ENCODE data around the gene KRTAP10-3.
"Not testable (repeated sequence)": the region's sequence is repeated elsewhere in the genome, so short reads cannot be mapped to it uniquely, and the experiment has no call there.

KRTAP10-3 gene, protein sequence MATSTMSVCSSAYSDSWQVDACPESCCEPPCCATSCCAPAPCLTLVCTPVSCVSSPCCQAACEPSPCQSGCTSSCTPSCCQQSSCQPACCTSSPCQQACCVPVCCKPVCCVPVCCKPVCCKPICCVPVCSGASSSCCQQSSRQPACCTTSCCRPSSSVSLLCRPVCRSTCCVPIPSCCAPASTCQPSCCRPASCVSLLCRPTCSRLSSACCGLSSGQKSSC

DNA sequence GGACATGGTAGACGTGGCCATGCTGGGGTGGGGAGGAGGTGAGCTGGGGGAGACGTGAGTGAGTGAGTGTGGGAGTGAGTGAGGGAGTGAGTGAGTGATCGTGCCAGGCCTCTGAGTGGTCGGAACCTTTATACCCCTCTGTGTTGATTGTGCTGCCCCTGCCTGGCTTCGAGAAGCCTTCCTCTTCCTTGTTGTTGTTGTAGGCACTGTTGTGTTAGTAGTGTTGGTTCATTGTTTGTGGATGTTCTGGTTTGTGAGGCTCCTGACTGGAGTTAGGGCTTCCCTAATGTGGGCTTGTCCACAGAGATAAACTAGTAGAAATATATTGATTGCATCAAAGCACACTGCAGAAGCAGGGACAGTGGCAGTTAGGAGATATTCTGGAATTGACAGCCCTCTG is at the start of gene KRTAP10-3:
Gene KRTAP10-3, minus strand, starts transcription at position 101 of the 400 bp plus-strand sequence. Its CDS starts 80 bp downstream, at position 21.
- DNase-seq (ENCODE audit: low read depth): no peak

DNA sequence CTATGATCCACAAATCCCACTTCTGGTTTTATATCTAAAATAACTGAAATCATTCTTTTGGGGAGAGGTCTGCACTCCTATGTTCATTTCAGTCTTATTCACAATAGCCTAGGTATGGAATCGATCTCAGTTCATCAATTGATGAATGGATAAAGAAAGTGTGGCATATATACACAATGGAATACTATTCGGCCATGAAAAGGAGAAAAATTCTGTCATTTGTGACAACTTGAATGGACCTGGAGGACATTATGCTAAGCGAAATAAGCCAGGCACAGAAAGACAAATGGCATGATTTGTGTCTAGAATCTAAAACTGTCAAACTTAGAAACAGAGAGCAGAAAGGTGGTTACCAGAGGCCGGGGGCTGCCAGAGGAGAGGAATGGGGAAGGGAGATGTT is 47.9 kb upstream of the KRTAP10-3 start:
- no peak for DNase-seq (ENCODE audit: low read depth)

DNA sequence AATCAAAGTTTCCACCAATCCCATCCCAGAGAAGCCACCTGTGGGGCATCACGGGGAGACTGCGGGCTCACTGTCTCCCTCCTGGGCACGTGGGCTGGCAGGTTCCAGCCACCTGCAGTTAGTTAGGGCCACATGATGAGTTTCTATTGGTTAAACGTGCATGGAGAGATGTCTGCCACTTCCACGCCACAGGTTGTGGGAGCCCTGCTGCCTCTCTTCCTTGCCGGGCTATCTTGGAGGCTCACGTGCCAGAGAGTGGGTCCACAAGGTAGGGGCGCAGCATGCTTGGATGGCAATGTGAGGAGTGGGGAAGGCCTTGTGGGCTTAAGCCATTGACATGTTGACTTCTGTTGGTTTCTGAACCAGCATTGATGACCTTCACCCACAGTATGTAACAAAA is 45.3 kb upstream of the KRTAP10-3 start:
- DNase-seq (ENCODE audit: low read depth): no peak

DNA sequence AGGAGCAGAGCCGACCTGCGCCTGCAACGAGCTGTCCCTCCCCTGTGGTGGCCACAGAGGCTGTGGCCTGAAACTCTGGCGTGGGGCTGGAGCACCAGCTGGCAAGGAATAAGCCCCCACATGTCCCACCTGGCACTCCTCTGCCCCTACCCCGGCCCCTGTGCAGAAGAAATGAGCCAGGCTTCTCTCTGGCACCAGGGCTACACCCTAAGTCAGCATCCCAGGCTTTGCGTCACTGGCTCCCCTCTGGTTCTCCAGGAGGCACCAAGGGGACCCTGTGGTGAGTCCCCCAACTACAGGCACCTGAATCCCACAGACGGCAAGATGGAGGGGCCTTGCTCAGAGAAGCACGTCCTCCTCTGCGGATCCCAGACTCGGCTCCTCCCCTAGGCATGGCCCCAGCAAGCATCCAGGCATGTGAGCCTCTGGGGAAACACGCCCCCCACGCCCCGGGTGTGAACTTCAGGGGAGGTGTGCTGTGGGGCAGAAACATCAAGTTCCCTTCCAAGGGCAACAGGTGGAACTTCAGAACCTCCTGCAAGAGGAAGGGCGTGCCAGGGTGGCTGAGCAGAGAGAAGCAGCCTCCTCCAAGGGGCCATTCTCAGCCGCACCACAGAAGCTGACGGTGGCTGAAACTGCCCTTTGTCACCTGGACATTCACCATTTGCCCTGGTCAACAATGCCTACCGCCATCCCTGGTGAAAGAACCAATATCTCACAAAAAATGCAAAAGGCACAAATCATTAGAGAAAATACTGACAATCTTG is 44.7 kb upstream of the KRTAP10-3 start:
- DNase-seq (ENCODE audit: low read depth): no peak

DNA sequence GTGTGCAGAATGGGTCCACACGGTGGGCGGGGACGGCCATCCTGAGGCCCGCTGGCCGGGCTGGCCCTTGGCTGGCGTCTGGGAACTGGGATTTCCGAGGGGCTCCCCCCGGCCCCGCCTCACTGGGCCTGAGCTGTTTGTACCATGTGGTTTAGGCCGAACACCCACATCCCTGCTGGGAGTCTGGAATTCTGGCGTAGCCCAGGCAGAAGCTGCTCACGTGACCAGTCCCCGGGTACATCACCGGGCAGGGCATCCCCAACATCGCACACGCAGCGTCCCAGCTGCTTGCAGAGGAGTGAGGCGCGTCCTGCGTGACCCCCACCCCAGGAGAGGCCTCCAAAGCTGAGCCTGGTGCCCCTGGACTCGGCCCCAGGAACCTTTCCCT is 43.9 kb upstream of the KRTAP10-3 start:
- DNase-seq (ENCODE audit: low read depth): no peak

DNA sequence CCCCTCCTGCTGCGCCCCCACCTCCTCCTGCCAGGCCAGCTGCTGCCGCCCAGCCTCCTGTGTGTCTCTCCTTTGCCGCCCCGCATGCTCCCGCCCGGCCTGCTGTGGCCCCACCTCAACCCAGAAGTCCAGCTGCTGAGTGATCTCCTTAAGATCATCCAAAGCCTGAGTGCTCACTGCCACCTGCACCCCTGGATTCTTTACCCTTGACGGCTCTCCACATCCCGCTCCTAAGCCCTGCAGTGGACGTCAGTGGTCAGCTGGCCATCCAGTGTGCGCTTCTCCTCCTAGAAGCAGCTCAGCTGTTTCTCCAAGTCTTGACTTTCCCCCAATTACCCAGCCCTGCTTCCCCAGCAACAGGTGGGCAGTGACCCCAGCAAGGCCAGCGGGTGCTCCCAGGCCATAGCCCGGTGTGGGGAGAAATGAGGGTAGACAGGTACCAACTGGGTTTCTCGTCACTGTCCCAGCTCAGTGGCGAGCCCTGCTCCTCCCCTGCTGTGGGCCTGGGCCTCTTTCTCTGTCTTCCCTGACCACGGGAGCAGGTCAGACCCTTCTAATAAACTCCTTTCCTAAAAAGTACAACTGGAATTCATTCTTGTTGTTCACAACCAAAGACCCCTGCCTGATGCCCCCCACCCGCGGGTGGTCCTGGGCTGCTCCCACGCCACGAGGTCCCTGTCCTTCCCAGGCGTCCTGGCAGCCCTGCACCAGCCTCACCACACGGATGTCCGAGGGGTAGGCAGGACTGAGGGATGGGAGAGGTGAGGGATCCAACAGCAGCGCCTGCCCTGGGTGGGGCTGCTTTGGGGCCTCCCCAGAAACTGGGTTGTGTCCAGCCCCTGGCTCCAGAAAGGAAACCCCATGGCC is 43.2 kb upstream of the KRTAP10-3 start:
- DNase-seq (ENCODE audit: low read depth): no peak

DNA sequence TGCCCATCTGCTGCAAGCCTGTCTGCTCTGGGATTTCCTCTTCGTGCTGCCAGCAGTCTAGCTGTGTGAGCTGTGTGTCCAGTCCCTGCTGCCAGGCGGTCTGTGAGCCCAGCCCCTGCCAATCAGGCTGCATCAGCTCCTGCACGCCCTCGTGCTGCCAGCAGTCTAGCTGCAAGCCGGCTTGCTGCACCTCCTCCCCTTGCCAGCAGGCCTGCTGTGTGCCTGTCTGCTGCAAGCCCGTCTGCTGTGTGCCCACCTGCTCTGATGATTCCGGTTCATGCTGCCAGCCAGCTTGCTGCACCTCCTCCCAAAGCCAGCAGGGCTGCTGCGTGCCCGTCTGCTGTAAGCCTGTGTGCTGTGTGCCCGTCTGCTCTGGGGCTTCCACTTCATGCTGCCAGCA is 42.5 kb upstream of the KRTAP10-3 start:
- not testable (repeated sequence) for DNase-seq (ENCODE audit: low read depth)

DNA sequence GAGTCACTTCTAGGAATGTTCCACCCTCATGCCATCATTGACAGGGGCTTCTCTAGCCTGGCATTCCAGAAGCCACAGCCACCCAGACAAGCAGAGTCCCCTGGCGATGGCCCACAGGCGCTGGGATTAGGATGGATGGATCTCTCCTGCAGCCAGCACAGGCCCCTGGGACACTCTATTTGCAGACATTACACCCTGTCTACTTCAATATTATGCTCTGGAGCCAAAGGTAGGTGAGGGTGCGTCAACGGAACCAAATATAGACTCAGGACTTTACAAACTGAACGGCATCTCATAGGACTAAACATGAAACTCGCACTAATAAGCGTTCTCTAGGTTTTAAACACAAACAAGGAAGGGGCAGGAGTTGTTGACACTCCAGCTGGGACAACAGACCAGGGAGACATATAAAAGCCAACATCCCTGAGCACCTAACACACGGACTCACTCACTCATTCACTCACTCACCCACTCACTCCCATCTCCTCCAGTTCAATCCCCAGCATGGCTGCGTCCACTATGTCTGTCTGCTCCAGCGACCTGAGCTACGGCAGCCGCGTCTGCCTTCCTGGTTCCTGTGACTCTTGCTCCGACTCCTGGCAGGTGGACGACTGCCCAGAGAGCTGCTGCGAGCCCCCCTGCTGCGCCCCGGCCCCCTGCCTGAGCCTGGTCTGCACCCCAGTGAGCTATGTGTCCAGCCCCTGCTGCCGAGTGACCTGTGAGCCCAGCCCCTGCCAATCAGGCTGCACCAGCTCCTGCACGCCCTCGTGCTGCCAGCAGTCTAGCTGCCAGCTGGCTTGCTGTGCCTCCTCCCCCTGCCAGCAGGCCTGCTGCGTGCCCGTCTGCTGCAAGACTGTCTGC is 41.8 kb upstream of the KRTAP10-3 start, which contains the start of gene KRTAP10-7:
Gene KRTAP10-7, plus strand, starts transcription at position 480 of the 861 bp plus-strand sequence. Its CDS starts 25 bp downstream, at position 505.
- not testable (repeated sequence) for DNase-seq (ENCODE audit: low read depth)

DNA sequence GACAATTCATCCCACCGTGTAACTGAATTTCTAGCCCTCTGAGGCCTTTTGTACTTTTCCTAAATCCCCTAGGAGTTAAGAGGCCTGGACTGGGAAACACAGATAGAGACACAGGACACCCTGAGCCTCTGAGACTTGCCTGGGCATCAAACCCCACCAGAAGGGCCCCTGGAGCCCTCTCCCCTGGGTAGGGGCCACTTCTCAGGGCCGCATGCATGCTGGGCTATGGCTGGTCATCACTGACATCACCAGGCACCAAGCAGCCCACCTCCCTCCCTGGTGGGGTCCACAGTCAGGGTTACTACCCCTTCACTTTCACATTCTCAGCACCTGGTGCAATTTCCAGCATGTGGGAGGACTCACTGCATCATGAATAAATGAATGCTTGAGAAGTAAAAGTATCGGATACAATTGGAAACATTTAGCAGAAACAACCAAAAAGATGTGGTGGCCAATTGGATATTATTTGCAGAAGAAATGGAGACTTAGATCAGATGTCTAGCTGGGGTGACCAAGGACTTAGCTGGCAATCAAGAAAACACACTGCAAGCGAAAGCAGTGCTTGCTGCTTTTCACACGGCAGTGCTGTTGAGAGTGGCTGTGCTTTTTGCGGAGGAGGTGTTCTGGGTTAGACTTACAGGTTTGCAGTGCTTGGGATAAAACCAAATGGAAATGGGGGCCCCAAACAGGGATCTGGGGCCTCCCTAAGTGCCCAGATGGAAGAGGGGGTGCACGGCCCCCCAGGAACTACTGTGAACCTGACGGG is 40.9 kb upstream of the KRTAP10-3 start:
- no peak for DNase-seq (ENCODE audit: low read depth)

DNA sequence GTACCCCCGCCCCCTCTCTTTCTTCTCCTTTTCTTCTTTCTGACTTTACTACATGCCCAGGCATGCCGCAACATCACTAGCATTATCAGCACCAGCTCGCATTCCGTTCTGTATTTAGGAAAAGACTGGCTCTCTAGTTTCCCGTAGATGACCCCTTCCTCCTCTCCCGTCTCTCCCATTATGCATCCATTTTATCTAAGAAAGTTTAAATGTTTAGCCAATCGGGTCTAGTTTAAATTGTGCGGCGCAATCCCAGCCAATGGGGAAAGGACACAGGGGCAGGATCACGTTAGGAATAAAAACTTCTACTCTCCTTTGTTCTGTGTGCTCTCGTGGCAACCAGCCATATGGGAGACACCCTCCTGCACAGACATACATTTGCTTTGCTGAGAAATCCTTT is 39.5 kb upstream of the KRTAP10-3 start:
- no peak for DNase-seq (ENCODE audit: low read depth)

DNA sequence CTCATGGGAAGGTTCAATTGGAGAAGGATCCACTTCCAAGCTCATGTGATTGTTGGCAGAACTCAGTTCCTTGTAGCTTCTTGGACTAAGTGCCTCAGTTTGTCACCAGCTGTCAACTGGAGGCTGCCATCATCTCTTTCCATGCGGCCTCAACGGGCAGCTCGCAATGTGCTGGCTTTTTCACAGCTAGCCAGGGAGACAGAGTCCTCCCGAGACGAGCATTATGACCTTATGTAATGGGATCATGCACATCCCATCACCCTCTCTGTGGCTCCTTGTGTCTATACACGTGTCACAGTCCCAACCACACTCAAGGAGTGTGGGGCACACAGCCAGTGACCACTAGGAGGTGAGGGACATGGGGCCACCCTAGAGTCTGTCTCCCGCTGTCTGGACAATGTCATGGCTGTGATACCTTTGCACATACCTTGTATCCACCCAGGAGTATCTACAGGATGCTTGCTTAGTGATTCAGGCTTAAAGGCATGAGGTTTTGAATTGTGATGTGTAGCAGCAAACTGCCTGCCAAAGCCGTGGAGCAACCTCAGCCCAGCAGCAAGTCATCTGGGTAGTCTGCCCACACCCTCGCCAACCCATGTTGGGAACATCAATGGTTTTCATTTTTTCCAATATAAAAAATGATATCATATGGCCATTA is 37.6 kb upstream of the KRTAP10-3 start:
- no peak for DNase-seq (ENCODE audit: low read depth)

DNA sequence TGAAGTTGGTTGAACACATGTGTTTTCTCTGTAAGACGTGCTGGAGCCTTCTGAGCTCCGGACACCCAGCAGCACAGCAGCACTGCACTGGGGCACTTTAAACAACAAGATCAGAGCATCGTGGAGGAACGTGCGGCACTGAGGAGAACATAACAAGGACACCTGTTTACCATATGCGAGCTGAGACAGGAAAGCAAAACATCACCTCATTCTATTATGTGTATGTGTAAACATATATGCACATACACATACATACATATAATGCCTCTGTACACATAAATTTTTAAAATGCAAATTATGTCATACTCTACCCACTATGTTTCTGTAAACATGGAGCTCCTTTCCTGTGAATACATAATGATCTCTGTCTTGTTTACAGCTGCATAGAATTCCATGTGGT is 36.9 kb upstream of the KRTAP10-3 start:
- no peak for DNase-seq (ENCODE audit: low read depth)

DNA sequence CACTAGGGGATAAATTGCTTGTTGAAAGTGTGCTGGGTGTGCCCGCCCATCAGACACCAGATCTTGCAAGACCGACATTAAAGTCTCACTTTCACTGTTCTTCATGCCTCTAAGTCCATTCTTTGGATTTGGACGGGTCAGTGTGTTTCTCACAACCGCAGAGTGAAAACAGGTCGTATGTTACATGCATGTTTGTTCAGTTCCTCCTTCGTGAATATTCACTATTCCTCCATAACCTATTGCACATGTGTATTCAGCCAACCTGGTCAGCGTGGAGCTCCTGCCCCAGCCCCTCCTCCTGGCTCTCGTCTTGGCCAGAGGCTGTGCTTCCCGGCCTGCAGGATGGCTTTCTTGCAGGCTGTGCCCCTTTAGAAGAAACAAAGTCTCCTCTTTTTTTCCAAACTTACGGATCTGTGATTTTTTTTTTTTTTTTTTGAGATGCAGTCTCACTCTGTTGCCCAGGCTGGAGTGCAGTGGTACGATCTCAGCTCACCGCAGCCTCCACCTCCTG is 35.9 kb upstream of the KRTAP10-3 start:
- no peak for DNase-seq (ENCODE audit: low read depth)

DNA sequence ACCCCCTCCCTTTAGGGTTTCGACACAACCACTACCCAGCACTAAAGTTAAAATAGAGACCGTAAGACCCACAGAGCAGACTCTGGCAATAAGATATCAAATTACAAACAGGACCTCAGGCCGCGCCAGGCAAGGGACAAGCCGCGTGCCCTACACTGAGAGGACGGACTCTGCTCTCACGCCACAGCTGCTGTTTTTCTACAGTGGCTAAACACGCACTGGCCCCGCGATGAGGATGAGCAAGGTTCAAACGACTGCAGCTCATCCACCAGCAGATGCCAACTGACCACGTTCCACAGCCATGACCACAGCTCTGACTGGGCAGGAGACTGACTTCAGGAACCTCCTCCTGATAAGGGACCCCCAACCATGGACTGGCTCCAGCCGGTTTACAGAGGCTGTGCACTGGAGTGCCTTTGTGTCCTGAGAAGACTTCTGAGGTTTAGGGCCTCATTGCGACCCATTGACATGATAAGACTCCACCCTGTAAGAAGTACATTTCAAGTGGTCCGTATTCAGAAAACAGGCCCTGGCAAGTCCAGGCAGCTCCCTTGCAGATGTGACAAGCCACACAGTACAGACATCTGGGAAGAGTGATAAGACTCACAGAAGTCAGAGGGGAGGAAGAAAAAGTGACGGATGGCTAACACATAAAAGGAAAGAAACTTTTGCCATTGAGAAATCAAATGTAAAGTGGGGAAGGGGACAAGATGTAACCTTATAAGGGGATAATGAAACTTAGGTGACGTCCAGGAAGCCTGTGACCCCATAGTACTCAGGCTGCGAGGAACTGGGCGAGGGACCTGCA is 35.2 kb upstream of the KRTAP10-3 start:
- no peak for DNase-seq (ENCODE audit: low read depth)

DNA sequence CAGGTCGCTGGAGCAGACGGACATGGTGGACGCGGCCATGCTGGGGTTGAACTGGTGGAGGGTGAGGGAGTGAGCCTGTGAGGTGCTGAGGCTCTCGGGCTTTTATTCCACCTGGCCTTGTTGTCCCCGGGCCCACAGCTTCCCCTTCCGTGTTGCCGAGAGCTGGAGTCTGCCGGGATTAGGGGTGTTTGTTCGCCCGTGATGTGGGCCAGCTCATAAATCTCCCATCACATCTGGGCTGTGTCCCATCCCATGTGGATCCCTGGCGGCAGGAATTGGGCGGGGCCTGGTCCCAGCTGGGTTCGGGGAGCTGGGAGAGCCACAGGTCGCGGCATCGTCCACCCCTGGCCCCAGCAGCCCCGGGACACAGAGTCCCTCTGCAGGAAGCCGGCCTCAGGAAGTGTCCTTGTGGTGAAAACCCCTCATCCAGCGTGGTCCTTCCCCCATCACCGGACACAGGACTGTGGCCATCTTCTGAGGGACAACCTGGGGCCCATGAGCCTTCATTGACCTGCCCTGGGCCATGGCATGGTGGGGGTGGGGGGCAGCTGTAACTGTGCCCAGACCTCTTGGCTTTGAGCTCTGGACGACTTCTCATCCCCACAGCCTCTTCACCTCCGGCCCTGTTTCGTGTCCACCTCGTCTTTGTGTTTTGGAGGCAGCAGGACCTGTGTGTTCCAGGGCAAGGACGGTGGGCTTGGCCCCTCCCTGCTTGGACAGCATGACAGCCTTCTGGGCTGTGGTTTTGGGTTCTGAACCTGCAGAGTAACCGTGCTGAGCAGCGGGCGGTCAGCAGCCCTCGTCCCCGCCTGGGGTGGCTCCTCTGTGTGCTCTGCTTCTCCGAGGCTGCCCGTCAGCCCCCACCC is 34.1 kb upstream of the KRTAP10-3 start, which contains the start of gene KRTAP10-6:
Gene KRTAP10-6, minus strand, starts transcription at position 60 of the 866 bp plus-strand sequence. Its CDS starts 21 bp downstream, at position 39.
- no peak for DNase-seq (ENCODE audit: low read depth)

DNA sequence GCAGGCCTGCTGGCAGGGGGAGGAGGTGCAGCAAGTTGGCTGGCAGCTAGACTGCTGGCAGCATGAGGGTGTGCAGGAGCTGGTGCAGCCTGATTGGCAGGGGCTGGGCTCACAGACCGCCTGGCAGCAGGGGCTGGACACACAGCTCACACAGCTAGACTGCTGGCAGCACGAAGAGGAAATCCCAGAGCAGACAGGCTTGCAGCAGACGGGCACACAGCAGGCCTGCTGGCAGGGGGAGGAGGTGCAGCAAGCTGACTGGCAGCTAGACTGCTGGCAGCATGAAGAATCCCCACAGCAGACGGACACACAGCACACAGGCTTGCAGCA is 33.2 kb upstream of the KRTAP10-3 start:
- not testable (repeated sequence) for DNase-seq (ENCODE audit: low read depth)

DNA sequence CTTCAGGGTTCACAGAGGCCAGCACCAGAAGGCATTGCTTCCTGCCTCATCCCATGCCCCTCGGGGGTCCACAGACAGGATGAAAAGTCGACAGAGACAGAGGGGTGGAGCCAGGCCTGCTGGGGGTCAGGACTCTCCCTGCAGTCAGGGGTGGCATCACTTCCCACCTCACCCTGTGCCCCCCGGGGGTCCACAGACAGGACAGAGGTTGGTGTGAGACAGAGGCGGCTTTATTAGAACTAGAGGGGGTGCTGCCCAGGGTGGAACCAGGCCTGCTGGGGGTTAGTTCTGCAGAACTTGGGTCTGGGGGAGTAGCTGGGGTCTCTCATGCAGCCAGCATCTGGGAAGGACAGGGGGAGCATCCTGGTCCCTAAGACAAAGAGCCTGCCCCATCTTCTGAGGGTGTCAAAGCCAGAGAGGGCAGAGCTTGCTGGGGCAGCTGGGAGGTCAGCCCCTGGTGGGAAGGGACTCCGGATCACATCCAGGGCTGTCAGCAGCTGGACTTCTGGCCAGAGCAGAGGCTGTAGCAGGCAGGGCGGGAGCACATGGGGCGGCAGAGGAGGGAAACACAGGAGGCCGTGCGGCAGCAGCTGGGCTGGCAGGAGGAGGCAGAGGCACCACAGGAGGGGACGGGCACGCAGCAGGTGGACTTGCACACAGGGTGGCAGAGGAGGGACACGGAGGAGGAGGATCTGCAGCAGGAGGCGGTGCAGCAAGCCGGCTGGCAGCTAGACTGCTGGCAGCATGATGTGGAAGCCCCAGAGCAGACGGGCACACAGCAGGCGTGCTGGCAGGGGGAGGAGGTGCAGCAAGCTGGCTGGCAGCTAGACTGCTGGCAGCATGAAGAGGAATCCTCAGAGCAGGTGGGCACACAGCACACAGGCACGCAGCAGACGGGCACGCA is 32.6 kb upstream of the KRTAP10-3 start:
- DNase-seq (ENCODE audit: low read depth): not testable (repeated sequence)
